ENCODE measurements around the gene FANCM.
"Not testable (repeated sequence)": the region's sequence is repeated elsewhere in the genome, so short reads cannot be mapped to it uniquely, and the experiment has no call there.

The FANCM gene

DNA sequence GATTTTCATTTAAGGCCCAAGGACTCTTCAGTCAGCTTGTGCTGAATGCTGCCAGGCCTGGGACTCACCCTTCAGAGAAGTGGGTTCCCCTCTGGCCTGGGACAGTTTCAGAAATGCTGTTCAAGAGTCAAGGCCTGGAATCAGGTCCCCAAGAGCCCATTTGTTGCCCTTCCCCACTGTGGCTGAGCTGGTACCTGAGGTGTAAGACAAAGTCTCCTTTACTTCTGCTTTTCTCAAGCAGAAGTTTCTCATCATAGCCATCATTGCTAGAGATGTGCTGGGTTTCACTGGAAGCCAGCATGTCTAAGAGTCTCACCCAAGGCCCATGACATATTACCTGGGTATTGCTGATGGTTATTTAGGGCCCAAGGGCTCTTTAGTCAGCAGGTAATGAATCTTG, 8.9 kb downstream of the FANCM start:
- DNase-seq (ENCODE audit: low read depth) = no peak

DNA sequence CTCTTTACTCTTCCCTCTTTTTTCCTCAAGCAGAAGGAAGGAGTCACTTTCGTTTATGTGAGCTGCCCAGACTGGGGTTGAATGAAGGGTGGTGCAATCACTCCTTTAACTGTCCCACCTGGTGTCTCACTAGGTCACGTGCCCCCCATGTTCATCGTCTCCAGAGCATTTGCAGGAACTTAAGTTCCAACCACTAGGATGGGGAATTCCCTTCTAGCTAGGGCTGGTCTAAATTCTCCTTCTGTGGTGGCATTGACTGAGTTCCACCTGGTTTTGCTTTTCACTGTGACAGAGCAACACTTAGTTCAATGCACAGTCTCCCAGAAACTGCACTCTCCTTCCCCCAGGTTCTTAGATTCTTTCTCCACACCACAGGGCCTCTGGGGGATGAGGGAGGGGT, 9.5 kb downstream of the FANCM start:
- DNase-seq (ENCODE audit: low read depth) = no peak

DNA sequence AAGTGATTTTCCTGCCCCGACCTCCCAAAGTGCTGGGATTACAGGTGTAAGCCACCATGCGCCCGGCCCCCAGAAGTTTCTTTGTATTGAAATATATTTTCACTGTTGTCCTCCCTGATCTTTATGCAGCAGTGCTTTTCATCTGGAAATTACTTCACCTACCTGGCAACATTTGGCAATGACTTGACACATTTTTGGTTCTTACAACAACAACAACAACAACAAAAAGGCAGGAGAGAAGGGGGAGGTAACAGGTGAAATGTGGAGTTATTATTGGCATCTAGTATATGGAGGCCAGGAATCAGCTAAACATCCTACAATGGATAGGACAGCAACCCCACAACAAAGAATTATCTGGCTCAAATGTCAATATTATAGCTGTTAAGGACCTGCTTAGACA, 13.9 kb downstream of the FANCM start:
- DNase-seq (ENCODE audit: low read depth) = no peak

DNA sequence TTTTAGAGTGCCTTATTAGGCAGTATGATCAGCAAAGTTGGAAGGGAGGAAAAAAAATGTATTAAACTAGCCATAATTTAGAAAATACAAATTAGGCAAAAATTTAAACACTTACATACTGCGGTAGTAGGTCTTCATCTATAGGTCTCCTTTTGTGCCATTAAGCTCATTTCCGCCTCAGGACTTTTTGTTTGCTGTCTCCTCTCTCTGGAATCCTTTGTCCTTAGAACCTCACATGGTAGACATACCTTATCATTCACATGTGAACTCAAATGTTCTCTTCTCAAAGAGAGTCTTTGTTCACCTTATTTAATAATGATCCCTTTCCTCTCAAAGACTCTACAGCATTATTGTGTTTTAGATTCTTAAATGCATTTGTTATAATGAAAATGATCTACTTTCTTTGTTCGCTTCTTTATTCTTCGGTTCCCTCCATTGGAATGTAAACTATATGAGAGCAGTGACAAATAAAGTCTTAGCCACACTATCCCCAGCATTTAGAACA, 14.7 kb downstream of the FANCM start:
- no peak for DNase-seq (ENCODE audit: low read depth)

DNA sequence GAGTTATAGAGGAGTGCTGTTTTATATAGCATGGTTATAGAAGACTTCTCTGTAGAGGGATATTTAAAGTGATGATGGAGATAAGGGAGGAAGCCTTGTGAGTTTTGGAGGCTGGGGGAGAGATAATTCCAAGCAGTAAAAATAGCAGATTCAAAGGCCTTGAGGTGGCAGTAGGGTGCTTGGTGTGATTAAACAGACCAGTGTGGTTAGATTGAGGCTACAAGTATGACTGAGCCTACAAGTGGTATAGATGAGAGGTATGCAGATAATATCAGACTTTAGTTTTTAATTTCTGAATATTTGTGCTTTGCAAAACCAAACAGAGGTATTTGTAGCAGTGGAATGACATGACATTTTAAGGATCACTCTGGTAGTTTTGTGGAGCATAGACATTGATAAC, 20.3 kb downstream of the FANCM start:
- DNase-seq (ENCODE audit: low read depth) = no peak

DNA sequence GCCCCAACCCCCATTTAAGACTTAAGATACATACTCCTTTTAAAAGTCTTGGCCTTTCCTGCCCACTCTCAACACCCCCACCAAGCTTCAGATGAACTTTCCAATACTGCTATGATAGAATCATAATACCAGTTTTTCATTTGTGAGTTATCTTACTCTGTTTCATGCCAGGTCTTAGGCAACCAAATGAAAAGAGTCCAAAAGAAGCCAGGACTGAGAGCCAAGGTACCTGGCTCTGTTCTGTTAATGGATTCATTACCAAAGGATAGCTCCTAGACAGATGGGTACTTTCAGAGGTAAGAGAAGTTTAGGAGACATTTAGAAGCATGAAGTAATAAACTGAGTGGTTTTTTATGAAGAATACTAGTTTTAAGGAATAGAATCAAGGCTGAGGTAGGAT, 34.2 kb downstream of the FANCM start:
- DNase-seq (ENCODE audit: low read depth) = no peak

DNA sequence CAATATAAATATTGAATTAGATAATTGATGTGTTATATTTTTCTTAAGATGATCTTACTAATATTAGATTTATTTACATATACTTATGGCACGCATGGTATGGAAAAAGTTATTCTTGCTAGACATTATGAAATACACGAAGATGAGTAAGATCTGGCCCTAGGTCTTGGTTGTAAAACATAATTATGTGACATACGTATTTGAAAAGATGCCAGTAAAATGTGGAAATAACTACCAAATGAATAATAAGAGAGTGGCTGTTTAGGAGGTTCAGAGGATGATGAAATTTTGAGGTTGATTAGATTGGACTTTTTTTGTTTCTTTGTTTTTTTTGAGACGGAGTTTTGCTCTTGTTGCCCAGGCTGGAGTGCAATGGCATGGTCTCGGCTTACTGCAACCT, 41.3 kb downstream of the FANCM start:
- DNase-seq (ENCODE audit: low read depth) = no peak

DNA sequence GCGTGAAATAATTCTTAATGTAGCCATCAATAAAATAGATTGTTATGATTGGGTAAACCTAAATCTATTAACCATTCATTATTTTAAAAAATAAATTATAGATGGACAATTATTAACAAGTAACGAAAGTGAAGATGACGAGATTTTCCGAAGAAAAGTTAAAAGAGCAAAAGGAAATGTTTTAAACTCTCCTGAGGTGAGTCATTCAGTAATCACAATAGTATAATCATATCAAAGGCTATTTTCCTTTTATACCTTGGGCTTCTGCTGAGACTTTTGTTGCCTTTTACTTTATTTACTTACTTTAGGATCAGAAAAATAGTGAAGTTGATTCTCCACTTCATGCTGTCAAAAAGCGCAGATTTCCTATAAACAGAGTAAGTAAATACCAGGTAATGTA, 45.6 kb downstream of the FANCM start:
- no peak for DNase-seq (ENCODE audit: low read depth)

DNA sequence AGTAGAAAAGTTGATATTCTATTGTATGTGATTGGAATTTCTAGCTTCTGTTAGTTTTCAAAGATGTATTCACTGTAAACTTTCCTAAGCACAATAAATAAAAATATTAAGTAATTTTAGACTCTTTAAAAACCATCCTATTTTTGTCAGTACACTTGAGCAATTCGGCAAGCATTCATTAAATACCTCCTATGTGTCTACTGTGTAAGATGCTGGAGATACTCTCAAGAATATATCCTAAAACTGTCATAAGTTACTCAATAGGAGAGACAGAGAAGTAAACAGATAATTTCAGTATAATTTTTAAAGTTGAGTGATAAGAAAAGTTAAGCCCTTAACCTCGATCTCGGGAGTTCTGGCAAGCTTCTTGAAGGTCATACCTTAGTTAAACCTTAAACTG, 46.1 kb downstream of the FANCM start:
- no peak for DNase-seq (ENCODE audit: low read depth)

DNA sequence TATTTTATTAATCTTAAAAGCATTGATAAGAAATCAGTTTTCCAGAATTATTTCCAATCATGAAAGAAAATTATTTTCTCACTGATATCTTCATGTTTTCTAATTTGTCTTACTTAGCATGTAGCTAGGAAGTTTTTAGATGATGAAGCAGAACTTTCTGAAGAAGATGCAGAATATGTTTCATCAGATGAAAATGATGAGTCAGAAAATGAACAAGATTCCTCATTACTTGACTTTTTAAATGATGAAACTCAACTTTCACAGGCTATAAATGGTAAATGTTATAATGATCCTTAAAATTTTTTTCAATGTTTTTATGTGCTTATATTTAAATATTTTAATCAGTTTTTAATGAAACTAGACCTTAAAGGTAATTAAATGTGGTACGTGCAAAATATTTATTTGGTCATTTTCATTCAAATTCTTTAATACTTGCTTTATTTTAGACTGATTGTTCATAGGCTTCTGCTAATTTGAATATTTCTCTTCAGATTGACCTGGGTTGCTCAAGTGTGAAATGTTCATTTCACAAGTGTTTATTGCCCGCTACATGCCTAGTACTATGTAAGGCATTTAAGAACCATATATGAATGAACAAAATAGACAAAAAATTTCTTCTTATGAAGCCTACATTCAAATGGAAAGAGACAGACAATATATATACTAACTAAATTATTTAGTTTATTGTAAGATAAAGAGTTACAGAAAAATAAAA, 49.5 kb downstream of the FANCM start:
- no peak for DNase-seq (ENCODE audit: low read depth)

DNA sequence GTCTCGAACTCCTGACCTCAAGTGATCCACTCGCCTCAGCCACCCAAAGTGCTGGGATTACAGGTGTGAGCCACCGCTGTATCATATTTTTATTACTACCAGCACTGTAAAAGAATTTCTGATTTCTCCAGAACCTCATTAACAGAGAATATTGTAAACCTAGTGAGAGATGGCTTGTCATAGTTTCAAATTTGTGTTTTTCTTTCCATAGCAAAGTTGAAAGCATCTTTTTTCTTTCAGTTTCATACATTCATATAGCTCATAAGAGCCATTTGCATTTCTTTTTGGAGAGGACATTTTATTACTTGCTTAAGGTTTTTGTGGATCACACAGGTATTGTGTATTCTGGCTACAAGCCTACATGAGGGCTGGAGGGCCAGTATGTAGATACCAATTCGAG, 59.2 kb downstream of the FANCM start:
- DNase-seq (ENCODE audit: low read depth) = no peak

DNA sequence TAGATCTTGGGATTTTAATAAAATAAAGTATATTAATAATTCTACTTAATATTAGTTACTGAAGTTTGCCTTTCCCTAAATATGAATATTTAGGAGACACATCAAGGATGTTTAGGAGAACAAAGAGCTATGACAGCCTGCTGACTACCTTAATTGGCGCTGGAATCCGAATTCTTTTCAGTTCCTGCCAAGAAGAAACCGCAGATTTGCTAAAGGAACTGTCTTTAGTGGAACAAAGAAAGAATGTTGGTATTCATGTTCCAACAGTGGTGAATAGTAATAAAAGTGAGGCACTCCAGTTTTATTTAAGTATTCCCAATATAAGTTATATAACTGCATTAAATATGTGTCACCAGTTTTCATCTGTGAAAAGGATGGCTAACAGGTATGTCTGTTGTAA, 62.8 kb downstream of the FANCM start:
- no peak for DNase-seq (ENCODE audit: low read depth)

DNA sequence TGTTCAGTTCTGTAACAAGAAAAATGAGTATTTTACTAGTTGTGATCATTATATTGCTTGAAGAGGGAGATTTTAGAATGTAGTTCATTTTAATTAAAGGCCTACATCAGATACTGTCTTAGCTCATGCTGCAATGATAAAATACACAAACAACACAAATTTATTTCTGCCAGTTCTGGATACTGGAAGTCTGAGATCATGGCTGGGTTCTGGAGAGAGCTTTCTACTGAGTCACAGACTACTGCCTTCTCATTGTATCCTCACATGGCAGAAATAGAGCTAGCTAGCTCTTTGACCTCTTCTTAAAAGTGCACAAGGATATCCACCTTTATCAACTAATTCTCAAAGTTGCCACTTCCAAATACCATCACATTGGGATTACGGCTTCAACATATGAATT, 63.5 kb downstream of the FANCM start:
- no peak for DNase-seq (ENCODE audit: low read depth)

DNA sequence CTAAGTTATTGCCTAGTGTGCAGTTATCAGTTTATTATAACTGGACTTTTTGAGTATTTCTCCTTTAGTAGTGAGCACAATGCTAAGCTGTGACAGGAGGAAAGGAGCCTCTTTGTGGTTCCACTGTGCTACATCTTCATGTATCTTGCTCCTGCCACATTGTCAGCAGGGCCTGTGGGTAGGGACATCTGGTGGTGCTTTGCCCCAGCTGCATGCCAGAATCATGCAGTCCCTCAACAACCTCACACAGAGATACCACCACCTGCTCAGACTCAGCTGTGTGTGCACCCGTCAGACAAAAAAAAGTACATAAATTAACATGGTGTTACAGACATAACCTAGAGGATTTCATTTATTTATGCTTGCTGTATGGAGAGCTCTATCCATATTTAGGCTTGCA, 66.2 kb downstream of the FANCM start:
- no peak for DNase-seq (ENCODE audit: low read depth)

DNA sequence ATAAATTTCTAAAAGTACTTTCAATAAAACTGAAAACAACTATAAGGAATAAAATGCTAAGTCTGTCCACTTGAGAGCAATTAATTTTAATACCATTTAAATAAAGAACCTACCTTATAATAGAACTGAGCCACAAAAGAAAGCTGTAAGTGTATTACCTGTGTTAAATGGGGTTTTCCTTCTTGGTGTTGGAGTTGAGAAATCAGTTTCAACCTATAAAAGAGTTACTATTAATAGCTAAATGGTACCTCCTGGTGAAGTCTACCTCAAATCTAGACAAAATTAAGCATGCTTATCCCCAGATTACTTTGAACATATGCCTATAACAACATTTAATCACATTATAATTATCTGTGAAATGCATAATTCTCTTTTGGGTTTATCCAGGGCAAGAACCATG, 68.5 kb downstream of the FANCM start:
- no peak for DNase-seq (ENCODE audit: low read depth)

DNA sequence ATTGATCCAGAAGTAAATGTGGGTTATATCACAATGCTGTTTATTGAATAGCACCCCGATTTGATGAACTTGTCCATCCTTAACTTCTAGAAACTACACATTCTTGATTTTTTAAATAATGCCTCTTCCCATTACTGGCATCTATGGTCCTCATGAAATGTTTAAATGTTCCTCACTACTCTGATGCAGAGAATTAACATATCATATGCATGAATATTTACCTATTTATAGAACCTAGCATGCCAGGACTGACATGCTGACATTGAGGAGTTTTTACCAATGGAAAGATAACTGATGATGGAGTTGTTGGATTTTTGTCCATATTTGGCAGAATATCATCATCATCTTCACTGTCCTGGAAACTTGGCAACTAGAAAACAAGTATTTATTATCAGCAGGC, 74.4 kb downstream of the FANCM start:
- DNase-seq (ENCODE audit: low read depth) = no peak

DNA sequence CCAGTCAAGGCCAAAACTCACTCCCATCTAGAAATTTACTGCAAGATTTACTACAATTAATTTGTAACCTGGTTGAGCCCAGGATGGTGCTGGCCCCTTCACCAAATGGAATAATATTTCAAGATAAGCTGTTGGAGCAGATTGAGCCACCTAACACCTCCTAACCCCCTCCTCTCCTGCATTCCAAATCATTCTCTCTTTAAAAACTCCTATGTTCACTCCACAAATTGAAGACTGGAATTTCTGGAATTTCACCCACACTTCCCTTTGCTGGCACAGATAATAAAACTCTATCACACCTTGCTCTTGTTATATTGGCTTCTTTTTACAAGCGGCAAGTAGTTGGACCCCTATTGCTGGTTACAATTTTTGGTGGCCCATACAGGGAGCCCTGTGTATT, 75.6 kb downstream of the FANCM start:
- no peak for DNase-seq (ENCODE audit: low read depth)

DNA sequence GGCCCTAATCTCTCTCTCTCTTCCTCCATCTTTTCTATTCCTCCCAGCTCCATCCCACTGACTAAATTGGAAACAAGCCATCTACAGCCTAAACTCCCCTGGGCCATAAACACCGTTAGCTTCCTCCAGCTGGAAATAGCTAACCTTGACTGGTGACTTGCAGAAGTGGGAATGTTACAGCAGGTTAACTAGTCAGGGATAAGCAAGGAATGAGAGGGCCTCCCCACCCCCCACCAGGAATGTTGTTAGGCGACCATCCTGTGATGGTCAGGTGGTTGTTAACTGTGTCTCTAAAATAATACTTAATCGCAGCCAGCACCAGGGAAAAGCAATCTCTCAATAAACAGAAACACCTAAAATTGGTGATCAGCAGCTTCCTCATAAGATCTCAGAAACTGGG, 76.5 kb downstream of the FANCM start:
- DNase-seq (ENCODE audit: low read depth) = no peak

DNA sequence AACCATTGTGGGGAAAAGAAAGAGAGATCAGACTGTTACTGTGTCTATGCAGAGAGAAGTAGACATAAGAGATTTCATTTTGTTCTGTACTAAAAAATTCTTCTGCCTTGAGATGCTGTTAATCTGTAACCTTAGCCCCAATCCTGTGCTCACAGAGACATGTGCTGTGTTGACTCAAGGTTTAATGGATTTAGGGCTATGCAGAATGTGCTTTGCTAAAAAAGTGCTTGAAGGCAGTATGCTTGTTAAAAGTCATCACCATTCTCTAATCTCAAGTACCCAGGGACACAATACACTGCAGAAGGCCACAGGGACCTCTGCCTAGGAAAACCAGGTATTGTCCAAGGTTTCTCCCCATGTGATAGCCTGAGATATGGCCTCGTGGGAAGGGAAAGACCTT, 78.0 kb downstream of the FANCM start:
- not testable (repeated sequence) for DNase-seq (ENCODE audit: low read depth)

DNA sequence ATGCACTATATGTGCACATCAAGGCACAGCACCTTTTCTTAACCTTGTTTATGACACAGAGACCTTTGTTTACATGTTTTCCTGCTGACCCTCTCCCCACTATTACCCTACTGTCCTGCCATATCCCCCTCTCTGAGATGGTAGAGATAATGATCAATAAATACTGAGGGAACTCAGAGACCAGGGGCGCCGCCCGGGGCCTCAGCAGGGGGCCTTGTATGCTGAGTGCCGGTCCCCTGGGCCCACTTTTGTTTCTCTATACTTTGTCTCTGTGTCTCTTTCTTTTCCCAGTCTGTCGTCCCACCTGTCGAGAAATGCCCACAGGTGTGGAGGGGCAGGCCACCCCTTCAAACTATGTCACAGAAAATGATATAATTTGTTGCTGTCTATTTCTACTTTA, 78.6 kb downstream of the FANCM start:
- not testable (repeated sequence) for DNase-seq (ENCODE audit: low read depth)

DNA sequence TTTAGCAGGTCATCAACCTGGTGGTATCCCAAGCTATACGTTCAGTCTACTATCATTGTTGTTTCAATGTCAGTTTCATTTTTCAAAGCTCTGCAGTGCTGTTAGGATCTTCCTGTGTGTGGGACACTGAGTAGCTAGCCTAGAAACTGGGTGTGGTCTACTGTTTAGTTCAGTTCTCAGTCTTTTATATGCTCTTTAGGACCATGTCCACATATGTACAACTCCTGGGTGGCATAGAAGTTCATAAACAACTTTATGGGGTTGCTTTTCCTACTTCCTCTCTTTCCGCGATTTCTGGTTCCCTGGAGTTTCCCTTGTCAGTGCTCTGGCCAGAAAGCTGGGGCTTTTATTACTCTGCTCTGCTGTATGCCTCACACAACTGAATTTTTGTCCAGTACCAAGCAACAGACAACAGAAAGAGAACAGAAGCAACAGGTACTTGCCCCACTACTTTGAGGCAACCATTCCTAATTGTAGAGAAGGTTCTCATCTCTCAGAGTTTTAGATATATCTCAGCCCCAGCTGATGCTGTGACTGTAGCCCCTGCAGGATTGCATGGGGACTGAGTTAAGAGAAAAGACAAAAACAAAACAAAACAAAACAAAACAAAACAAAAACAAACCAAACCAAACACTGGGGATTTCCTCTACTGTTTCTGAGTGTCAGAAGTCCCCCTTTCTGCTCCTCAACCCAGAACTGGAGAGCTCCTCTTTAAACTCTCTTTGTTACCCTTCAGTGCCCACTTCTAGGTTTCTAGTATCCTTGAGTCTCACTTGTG, 86.9 kb downstream of the FANCM start:
- no peak for DNase-seq (ENCODE audit: low read depth)

DNA sequence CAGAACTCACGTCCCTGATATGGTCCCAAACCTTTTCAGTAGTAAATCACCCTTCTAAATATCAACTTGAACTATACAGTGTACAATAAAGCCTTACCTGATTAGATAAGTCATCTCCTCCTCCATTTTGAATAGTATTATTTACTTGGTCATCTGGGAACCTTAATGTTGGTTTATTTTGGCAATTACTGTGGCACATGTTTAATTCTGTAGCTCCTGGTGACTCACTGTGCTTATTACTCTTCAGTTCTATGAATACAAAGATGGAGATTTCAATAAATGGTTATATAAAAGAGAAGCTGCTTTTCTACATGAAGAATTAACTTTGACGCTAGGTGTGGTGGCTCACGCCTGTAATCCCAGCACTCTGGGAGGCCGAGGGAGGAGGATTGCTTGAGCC, 91.8 kb downstream of the FANCM start:
- no peak for DNase-seq (ENCODE audit: low read depth)

DNA sequence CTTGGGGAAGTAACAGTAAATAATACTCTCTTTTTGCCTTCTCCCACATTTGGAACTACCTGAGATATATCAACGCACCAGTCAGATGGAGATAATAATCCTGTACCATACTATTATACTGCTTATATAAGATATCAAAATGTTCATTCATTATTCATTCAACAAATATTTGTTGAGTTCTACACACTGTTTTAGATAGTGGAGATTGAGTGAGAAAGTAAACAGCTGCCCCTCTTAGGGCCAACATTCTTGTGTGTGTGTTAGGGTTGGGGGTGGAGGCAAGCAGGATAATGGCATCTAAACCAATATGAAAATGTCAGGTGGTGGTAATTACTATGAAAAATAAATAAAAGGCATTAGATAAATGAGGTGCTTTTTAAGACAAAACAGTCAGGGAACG, 103.3 kb downstream of the FANCM start:
- no peak for DNase-seq (ENCODE audit: low read depth)

DNA sequence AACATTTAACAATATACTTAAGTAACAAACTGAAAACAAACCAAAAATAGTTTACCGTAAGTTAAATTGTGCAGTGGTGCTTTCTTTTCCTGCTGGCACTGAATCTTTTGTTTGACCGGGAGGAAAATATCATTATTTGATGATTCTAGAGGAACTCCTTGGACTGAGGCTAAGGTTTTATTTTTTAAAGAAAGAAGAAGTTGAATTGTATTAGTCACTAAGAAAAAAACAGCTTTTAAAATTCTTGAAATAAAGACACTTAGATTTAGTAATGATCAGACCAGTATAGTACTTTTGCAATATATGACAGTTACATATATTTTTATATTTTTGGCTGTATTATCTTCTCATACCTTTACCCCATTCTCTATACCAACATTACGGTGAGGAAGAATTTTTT, 107.0 kb downstream of the FANCM start:
- DNase-seq (ENCODE audit: low read depth) = no peak

All from stimulated activated CD8-positive, alpha-beta memory T cell treated with anti-CD3 and anti-CD28 coated beads, Interleukin-4, amount 100 ng/mL, for 24 hours (primary cell).